Embryonic facial prominence (tissue), 1 donor: ENCODE results near the gene PRAMEF18.
"Not testable (repeated sequence)": the region's sequence is repeated elsewhere in the genome, so short reads cannot be mapped to it uniquely, and the experiment has no call there.

Source experiments
- DNase-seq: peaks from one replicate; pipeline ENCODE4 v3.0.0-alpha.2; 2016; ENCODE audit errors: extremely low spot score

Gene PRAMEF18

DNA sequence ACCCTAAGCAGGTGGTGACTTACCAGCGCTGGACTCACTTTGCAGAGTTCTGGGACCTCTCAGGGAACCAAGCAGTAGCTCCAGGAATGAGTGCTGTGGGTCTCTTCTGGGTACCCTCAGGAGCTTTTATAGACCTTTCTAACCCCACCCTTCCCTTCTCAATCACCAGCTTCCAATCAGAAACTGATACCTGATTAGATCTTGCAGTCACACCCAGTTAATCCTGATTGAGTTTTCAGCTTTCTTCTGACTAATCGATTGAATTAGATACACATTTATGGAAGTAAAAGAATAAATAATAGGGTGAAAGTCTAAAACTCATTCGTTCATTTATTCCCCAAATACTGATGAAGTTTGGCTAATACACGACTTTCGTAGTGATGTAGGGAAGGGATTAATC lies 24.6 kb downstream of the PRAMEF18 start, which contains the start of gene PRAMEF13:
Gene PRAMEF13, minus strand, starts transcription at position 101 of the 400 bp plus-strand sequence. CDS start 1,820 bp downstream, outside the sequence.
- DNase-seq, result not testable (repeated sequence)
